Upper lobe of right lung (tissue), 1 donor: Measurements from ENCODE around the gene SPATA20. TPM values are rescaled to one million over a fixed set of nuclear protein-coding genes. Genes with fewer than 3 reads are reported as not detected.
A peak's percentile ranks its signal among the peaks of the same experiment; 100 is the strongest.

Experiments
- ATAC-seq: fragments of 200-7000 bp; cut with Tn5 transposase; one replicate; pipeline ENCODE4 v1.9.1; 2020; ENCODE audit warnings: mild to moderate bottlenecking, moderate library complexity
- DNase-seq: peaks from one replicate; pipeline ENCODE4 v3.0.0-alpha.2; 2020
- H3K27ac ChIP-seq: fragments of 200-600 bp; one replicate; pipeline ENCODE4 v1.8.0; 2022
- H3K27me3 ChIP-seq: fragments of 200-600 bp; one replicate; pipeline ENCODE4 v1.8.0; 2022; ENCODE audit warnings: mild to moderate bottlenecking
- H3K36me3 ChIP-seq: fragments of 200-600 bp; one replicate; pipeline ENCODE4 v1.8.0; 2022
- H3K4me1 ChIP-seq: fragments of 200-600 bp; one replicate; pipeline ENCODE4 v1.8.0; 2022
- H3K4me3 ChIP-seq: fragments of 200-600 bp; one replicate; pipeline ENCODE4 v1.8.0; 2022; ENCODE audit warnings: mild to moderate bottlenecking
- H3K9me3 ChIP-seq: fragments of 200-600 bp; one replicate; pipeline ENCODE4 v1.8.0; 2022
- intact Hi-C: fragments of 100-400 bp; cut with DNase I; formaldehyde crosslinking; loops from one replicate; pipeline ENCODE4 v1.11.0; 2022
- total RNA-seq: library from RNA; stranded (reverse); fragmentation: NEBNext Ultra II Directional; extraction: Animal tissue kit (Norgen Biotek cat#: 25700); gene quantifications from one replicate; pipeline ENCODE4 v1.2.1, GENCODE V29; 2021
- TF ChIP-seq, protein P1 (sequence below): fragments of 200-600 bp; IDR thresholded peaks from one replicate; pipeline ENCODE4 v1.8.0; 2022; ENCODE audit warnings: antibody characterized with exemption
- donor health status: DM: no; HTN: yes; CAD: no; lungs with severe emphysema.

Gene SPATA20
- total RNA-seq, 1 donor from 2014 or later: 31.6 TPM

- H3K4me1 ChIP-seq: peaks cover 30% of the 10 kb centered on the region
Observed at GRCh38 chr17:50558941-50559614, 12.1 kb downstream of the SPATA20 start.

GRCh38 chr17:50559674-50560184 lies 12.8 kb downstream of the SPATA20 start:
- intact Hi-C loops: loop anchor here (5.0 kb wide), 2 partner anchors 63 to 133 kb away; no protein-coding TSS in a partner anchor
- peaks cover 57% of the 10 kb centered on the region for H3K27me3 ChIP-seq
- H3K4me1 ChIP-seq: peaks cover 30% of the 10 kb centered on the region
- no peaks in the 10 kb centered on the region for H3K9me3 ChIP-seq
- H3K4me3 ChIP-seq: peak overlapping the region; percentile 54
- TF ChIP-seq, protein P1, sequence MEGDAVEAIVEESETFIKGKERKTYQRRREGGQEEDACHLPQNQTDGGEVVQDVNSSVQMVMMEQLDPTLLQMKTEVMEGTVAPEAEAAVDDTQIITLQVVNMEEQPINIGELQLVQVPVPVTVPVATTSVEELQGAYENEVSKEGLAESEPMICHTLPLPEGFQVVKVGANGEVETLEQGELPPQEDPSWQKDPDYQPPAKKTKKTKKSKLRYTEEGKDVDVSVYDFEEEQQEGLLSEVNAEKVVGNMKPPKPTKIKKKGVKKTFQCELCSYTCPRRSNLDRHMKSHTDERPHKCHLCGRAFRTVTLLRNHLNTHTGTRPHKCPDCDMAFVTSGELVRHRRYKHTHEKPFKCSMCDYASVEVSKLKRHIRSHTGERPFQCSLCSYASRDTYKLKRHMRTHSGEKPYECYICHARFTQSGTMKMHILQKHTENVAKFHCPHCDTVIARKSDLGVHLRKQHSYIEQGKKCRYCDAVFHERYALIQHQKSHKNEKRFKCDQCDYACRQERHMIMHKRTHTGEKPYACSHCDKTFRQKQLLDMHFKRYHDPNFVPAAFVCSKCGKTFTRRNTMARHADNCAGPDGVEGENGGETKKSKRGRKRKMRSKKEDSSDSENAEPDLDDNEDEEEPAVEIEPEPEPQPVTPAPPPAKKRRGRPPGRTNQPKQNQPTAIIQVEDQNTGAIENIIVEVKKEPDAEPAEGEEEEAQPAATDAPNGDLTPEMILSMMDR: no peak
- H3K27ac ChIP-seq: no peak overlapping the region
- DNase-seq (no peak), ATAC-seq (peak; percentile 43)
- H3K36me3 ChIP-seq: no peaks in the 10 kb centered on the region

More at GRCh38 chr17:50558941-50559614, 12.1 kb downstream of the SPATA20 start:
- ATAC-seq: peak; percentile 5
- DNase-seq: peak; percentile 74
- intact Hi-C loops: no loop called here
- Histone ChIP-seq H3K9me3 (no peaks in the 10 kb centered on the region), H3K27me3 (peaks cover 57% of the 10 kb centered on the region), H3K4me3 (peak overlapping the region; percentile 54), H3K36me3 (no peaks in the 10 kb centered on the region), H3K27ac (no peak overlapping the region)
- TF ChIP-seq, protein P1: no peak

- H3K36me3 ChIP-seq: no peaks in the 10 kb centered on the region
- H3K4me3 ChIP-seq: peak within 1 kb of the TSS; percentile 54
- intact Hi-C loops: loop anchor here (5.0 kb wide), 2 partner anchors 62 to 132 kb away; no protein-coding TSS in a partner anchor
- peak; percentile 88 for ATAC-seq
- H3K27ac ChIP-seq: no peak within 1 kb of the TSS
- peaks cover 30% of the 10 kb centered on the region for H3K4me1 ChIP-seq
- H3K27me3 ChIP-seq: peaks cover 60% of the 10 kb centered on the region
- DNase-seq: peak; percentile 92
- no peaks in the 10 kb centered on the region for H3K9me3 ChIP-seq
- TF ChIP-seq, protein P1: no peak
Observed at GRCh38 chr17:50560185-50560824, 13.3 kb downstream of the SPATA20 start, which contains the start of gene CACNA1G. Gene CACNA1G, plus strand, starts transcription at chr17:50560715. Its CDS starts 745 bp downstream, at chr17:50561460.

GRCh38 chr17:50560931-50561745 lies 14.2 kb downstream of the SPATA20 start:
- Histone ChIP-seq H3K36me3 (no peaks in the 10 kb centered on the region), H3K27ac (no peak overlapping the region), H3K27me3 (peaks cover 63% of the 10 kb centered on the region), H3K4me3 (peak overlapping the region; percentile 54), H3K4me1 (peaks cover 30% of the 10 kb centered on the region), H3K9me3 (no peaks in the 10 kb centered on the region)
- TF ChIP-seq, protein P1: no peak
- ATAC-seq (no peak), DNase-seq (no peak)
- intact Hi-C loops: loop anchor here (5.0 kb wide), 2 partner anchors 61 to 131 kb away; no protein-coding TSS in a partner anchor

DNA sequence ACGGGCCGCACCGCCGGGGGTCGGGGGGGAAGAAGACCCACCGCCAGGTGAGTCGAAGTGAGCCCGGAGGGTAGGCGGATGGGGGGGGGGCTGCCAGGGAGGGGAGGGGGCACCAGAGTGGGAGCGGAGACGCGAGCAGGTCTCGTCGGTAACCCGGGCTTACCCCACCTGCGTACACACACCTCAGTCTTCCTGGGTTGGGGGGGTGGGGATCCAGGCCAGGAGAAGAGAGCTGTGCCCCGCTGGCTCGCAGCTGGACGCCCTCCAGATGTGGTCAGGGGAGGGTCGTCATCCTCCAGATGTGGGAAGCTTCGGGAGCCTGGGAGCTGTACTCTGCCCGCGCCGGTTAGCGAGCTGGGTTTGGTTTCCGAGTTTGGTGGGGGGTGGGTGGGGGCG lies 14.8 kb downstream of the SPATA20 start:
- Histone ChIP-seq H3K27me3 (peaks cover 63% of the 10 kb centered on the region), H3K36me3 (no peaks in the 10 kb centered on the region), H3K4me1 (peaks cover 30% of the 10 kb centered on the region), H3K27ac (no peak overlapping the region), H3K4me3 (no peak overlapping the region), H3K9me3 (no peaks in the 10 kb centered on the region)
- no peak for ATAC-seq
- no peak for DNase-seq
- intact Hi-C loops: loop anchor here (5.0 kb wide), 2 partner anchors 61 to 131 kb away; no protein-coding TSS in a partner anchor
- TF ChIP-seq, protein P1: no peak
